Mesenchymal stem cell (in vitro differentiated cells and primary cell): ENCODE results near the gene CSTPP1.

Experiments
- DNase-seq: peaks from one replicate; pipeline ENCODE4 v3.0.0-alpha.2; 2013
- H2AFZ ChIP-seq: one replicate; pipeline ENCODE4 v1.6.1; 2013; ENCODE audit warnings: low read depth, mild to moderate bottlenecking, control low read depth, inconsistent platforms, low read length, moderate library complexity
- H2AK5ac ChIP-seq: 2 replicates; pipeline ENCODE4 v1.6.1; 2013; ENCODE audit warnings: low read length, moderate library complexity, mild to moderate bottlenecking, inconsistent platforms; ENCODE audit not compliant: severe bottlenecking
- H2BK120ac ChIP-seq: one replicate; pipeline ENCODE4 v1.6.1; 2013; ENCODE audit warnings: low read depth, mild to moderate bottlenecking, inconsistent platforms, low read length, moderate library complexity
- H2BK12ac ChIP-seq, 2 experiments: one replicate each; pipeline ENCODE4 v1.6.1; 2013; ENCODE audit warnings: inconsistent platforms in 2 of 2, low read length in 2 of 2, mild to moderate bottlenecking in 2 of 2, moderate library complexity in 2 of 2, control low read depth in 1 of 2
- H2BK15ac ChIP-seq: one replicate; pipeline ENCODE4 v1.6.1; 2013; ENCODE audit warnings: mild to moderate bottlenecking, low read depth, inconsistent platforms; ENCODE audit not compliant: poor library complexity, severe bottlenecking
- H2BK5ac ChIP-seq: 2 replicates; pipeline ENCODE4 v1.6.1; 2013; ENCODE audit warnings: low read depth, mild to moderate bottlenecking, low read length, control low read depth, inconsistent platforms; ENCODE audit not compliant: poor library complexity, severe bottlenecking
- H3K14ac ChIP-seq, 2 experiments: one replicate each; pipeline ENCODE4 v1.6.1; 2013; ENCODE audit warnings: inconsistent platforms in 2 of 2, low read length in 2 of 2, control low read depth in 1 of 2, mild to moderate bottlenecking in 1 of 2, moderate library complexity in 1 of 2
- H3K18ac ChIP-seq, 2 experiments: one replicate each; pipeline ENCODE4 v1.6.1; 2013; ENCODE audit warnings: inconsistent platforms in 2 of 2, low read length in 2 of 2, control low read depth in 1 of 2, low read depth in 1 of 2, mild to moderate bottlenecking in 1 of 2
- H3K23ac ChIP-seq, 2 experiments: one replicate each; pipeline ENCODE4 v1.6.1; 2013; ENCODE audit warnings: inconsistent platforms in 2 of 2, low read length in 2 of 2, mild to moderate bottlenecking in 2 of 2, moderate library complexity in 2 of 2, control low read depth in 1 of 2
- H3K27ac ChIP-seq: 2 replicates; pipeline ENCODE4 v1.5.1; 2013; ENCODE audit warnings: mild to moderate bottlenecking, moderate library complexity, low read length, control low read depth, inconsistent platforms; ENCODE audit not compliant: poor library complexity, severe bottlenecking
- H3K27me3 ChIP-seq, 2 experiments: 2 replicates each; pipeline versions ENCODE4 v1.6.1 to v1.7.0; 2013; ENCODE audit warnings: low read length in 2 of 2, mild to moderate bottlenecking in 2 of 2, moderate library complexity in 2 of 2, control low read depth in 1 of 2, inconsistent platforms in 1 of 2; ENCODE audit not compliant: control insufficient read depth in 1 of 2, insufficient read depth in 1 of 2
- H3K36me3 ChIP-seq, 2 experiments: 2 replicates each; pipeline versions ENCODE4 v1.6.1 to v1.7.0; 2013; ENCODE audit warnings: low read length in 2 of 2, control low read depth in 1 of 2, inconsistent platforms in 1 of 2, low read depth in 1 of 2, mild to moderate bottlenecking in 1 of 2; ENCODE audit not compliant: insufficient read depth in 2 of 2, control insufficient read depth in 1 of 2
- H3K4ac ChIP-seq, 2 experiments: one replicate each; pipeline ENCODE4 v1.6.1; 2013; ENCODE audit warnings: inconsistent platforms in 2 of 2, low read length in 2 of 2, mild to moderate bottlenecking in 2 of 2, moderate library complexity in 2 of 2, control low read depth in 1 of 2, low read depth in 1 of 2
- H3K4me1 ChIP-seq: 2 replicates; pipeline ENCODE4 v1.6.1; 2013; ENCODE audit warnings: low read depth, low read length, control low read depth; ENCODE audit not compliant: control insufficient read depth, insufficient read depth
- H3K4me2 ChIP-seq: 2 replicates; pipeline ENCODE4 v1.6.1; 2013; ENCODE audit warnings: low read length, mild to moderate bottlenecking, inconsistent platforms; ENCODE audit not compliant: poor library complexity, severe bottlenecking
- H3K4me3 ChIP-seq, 2 experiments: 2 replicates each; pipeline versions ENCODE4 v1.5.1 to v1.7.0; 2013; ENCODE audit warnings: low read length in 2 of 2, mild to moderate bottlenecking in 2 of 2, control low read depth in 1 of 2, low read depth in 1 of 2; ENCODE audit not compliant: insufficient read depth in 1 of 2
- H3K79me1 ChIP-seq: replicated peaks from 2 replicates; pipeline ENCODE4 v1.6.1; 2013; ENCODE audit warnings: mild to moderate bottlenecking, control low read depth, low read length, inconsistent platforms; ENCODE audit not compliant: poor library complexity, severe bottlenecking
- H3K9ac ChIP-seq: 2 replicates; pipeline ENCODE4 v1.7.0; 2013; ENCODE audit warnings: mild to moderate bottlenecking, low read length, moderate library complexity
- H3K9me3 ChIP-seq: 2 replicates; pipeline ENCODE4 v1.7.0; 2013; ENCODE audit warnings: mild to moderate bottlenecking, low read length; ENCODE audit not compliant: control insufficient read depth
- H4K8ac ChIP-seq: one replicate; pipeline ENCODE4 v1.6.1; 2013; ENCODE audit warnings: inconsistent platforms, mild to moderate bottlenecking, low read length, moderate library complexity
- H4K91ac ChIP-seq: one replicate; pipeline ENCODE4 v1.6.1; 2013; ENCODE audit warnings: mild to moderate bottlenecking, low read length, inconsistent platforms
- WGBS: methylation state at CpG from one replicate; pipeline ENCODE4 v1.1.7; 2013; ENCODE audit warnings: mixed read lengths; 5-methylcytosine and 5-hydroxymethylcytosine counted together

CSTPP1 gene

GRCh38 chr11:47152953-47153950 is 216.7 kb downstream of the CSTPP1 start:
- DNase-seq, result peak; percentile 86
- Histone ChIP-seq H3K36me3 (peaks cover 23 to 28% of the 10 kb centered on the region in 2 experiments), H3K4me2 (no peak overlapping the region), H3K4me1 (peaks cover 18% of the 10 kb centered on the region), H4K91ac (no peak overlapping the region), H3K27ac (no peak overlapping the region), H3K9ac (peak overlapping the region; percentile 46), H3K4me3 (no peak overlapping the region), H3K14ac (no peak overlapping the region), H3K4ac (peak overlapping the region in 1 of 2 experiments; percentile 37), H2BK15ac (peak overlapping the region; percentile 67), H2BK120ac (no peak overlapping the region), H2AFZ (no peak overlapping the region), H3K18ac (peak overlapping the region in 1 of 2 experiments; percentile 68), H3K9me3 (no peaks in the 10 kb centered on the region), H3K79me1 (peaks cover 4% of the 10 kb centered on the region), H2BK12ac (peak overlapping the region in 1 of 2 experiments; percentile 33), H3K27me3 (no peaks in the 10 kb centered on the region), H2BK5ac (no peak overlapping the region), H3K23ac (no peak overlapping the region), H2AK5ac (peak overlapping the region; percentile 37), H4K8ac (peak overlapping the region; percentile 79)
- 55% methylated on average over 8 of the region's 11 CpGs for WGBS

- no peak overlapping the region for H2BK15ac ChIP-seq
- no peak overlapping the region for H3K4ac ChIP-seq
- DNase-seq, result no peak
- WGBS, result 84% methylated on average over 17 of the region's 18 CpGs
- H2BK5ac ChIP-seq, result no peak overlapping the region
- H3K4me3 ChIP-seq, result no peak overlapping the region
- H2AK5ac ChIP-seq, result no peak overlapping the region
- no peak overlapping the region for H4K91ac ChIP-seq
- H3K9me3 ChIP-seq, result no peaks in the 10 kb centered on the region
- H3K36me3 ChIP-seq, result peaks cover 19 to 28% of the 10 kb centered on the region in 2 experiments
- H3K23ac ChIP-seq, result no peak overlapping the region
- peaks cover 4% of the 10 kb centered on the region for H3K79me1 ChIP-seq
- peaks cover 18% of the 10 kb centered on the region for H3K4me1 ChIP-seq
- H3K27ac ChIP-seq, result no peak overlapping the region
- H2BK120ac ChIP-seq, result no peak overlapping the region
- H3K4me2 ChIP-seq, result no peak overlapping the region
- peak overlapping the region; percentile 7 for H3K9ac ChIP-seq
- H3K27me3 ChIP-seq, result no peaks in the 10 kb centered on the region
- H3K18ac ChIP-seq, result peak overlapping the region in 1 of 2 experiments; percentile 13
- no peak overlapping the region for H2AFZ ChIP-seq
- H3K14ac ChIP-seq, result no peak overlapping the region
- no peak overlapping the region for H4K8ac ChIP-seq
- H2BK12ac ChIP-seq, result no peak overlapping the region
Measured at GRCh38 chr11:47154616-47155570, 218.3 kb downstream of the CSTPP1 start.

GRCh38 chr11:47155879-47156278 is 219.3 kb downstream of the CSTPP1 start:
- Histone ChIP-seq H3K27me3 (no peaks in the 10 kb centered on the region), H3K36me3 (peaks cover 22 to 32% of the 10 kb centered on the region in 2 experiments), H3K27ac (no peak overlapping the region), H4K8ac (no peak overlapping the region), H2BK12ac (no peak overlapping the region), H3K79me1 (peaks cover 4% of the 10 kb centered on the region), H3K23ac (no peak overlapping the region), H2AK5ac (no peak overlapping the region), H2BK120ac (no peak overlapping the region), H3K9ac (no peak overlapping the region), H3K4me1 (peaks cover 18% of the 10 kb centered on the region), H2BK5ac (no peak overlapping the region), H3K4me3 (no peak overlapping the region), H2BK15ac (no peak overlapping the region), H4K91ac (peak overlapping the region; percentile 28), H2AFZ (no peak overlapping the region), H3K4ac (no peak overlapping the region), H3K9me3 (no peaks in the 10 kb centered on the region), H3K14ac (no peak overlapping the region), H3K4me2 (no peak overlapping the region), H3K18ac (no peak overlapping the region)
- whole genome bisulfite sequencing, result 84% methylated on average over 4 of the region's 4 CpGs
- no peak for DNase-seq
